Astrocyte of the cerebellum (primary cell): ENCODE data around the gene HYI.
"Not testable (repeated sequence)": the region's sequence is repeated elsewhere in the genome, so short reads cannot be mapped to it uniquely, and the experiment has no call there.

Source experiments
- DNase-seq: peaks from one replicate; pipeline ENCODE4 v3.0.0-alpha.2; 2011; ENCODE audit warnings: low read depth
- H3K4me3 ChIP-seq: 2 replicates; pipeline ENCODE4 v1.5.1; 2011; ENCODE audit warnings: mild to moderate bottlenecking, low read depth, low read length, moderate library complexity
- CTCF ChIP-seq: IDR thresholded peaks from 2 replicates; pipeline ENCODE4 v1.5.1; 2012; ENCODE audit warnings: low read length, low read depth, moderate library complexity, mild to moderate bottlenecking; ENCODE audit errors: missing control alignments
- in situ Hi-C: cut with HindIII; loops from 2 replicates; pipeline ENCODE4 v1.10.0; 2017; ENCODE audit warnings: low sequenced_read_pairs

Gene HYI

GRCh38 chr1:43415901-43416300, 37.8 kb downstream of the HYI start:
- no peak overlapping the region for H3K4me3 ChIP-seq
- DNase-seq = no peak
- in situ Hi-C loops = no loop called here
- TF ChIP-seq CTCF = no peak

GRCh38 chr1:43414634-43415223, 39.0 kb downstream of the HYI start:
- in situ Hi-C loops = no loop called here
- peak; percentile 69 for TF ChIP-seq CTCF
- DNase-seq = peak; percentile 18
- H3K4me3 ChIP-seq = no peak overlapping the region

- H3K4me3 ChIP-seq, DNase-seq, in situ Hi-C loops: not testable (repeated sequence)
Observed at GRCh38 chr1:43413426-43413825, 40.3 kb downstream of the HYI start.

GRCh38 chr1:43410571-43410970, 43.2 kb downstream of the HYI start:
- no peak overlapping the region for H3K4me3 ChIP-seq
- DNase-seq = no peak
- TF ChIP-seq CTCF = no peak
- in situ Hi-C loops = no loop called here

GRCh38 chr1:43405876-43406234, 47.9 kb downstream of the HYI start:
- in situ Hi-C loops = no loop called here

GRCh38 chr1:43405219-43405875, 48.4 kb downstream of the HYI start:
- TF ChIP-seq CTCF = no peak

More at GRCh38 chr1:43405876-43406234, 47.9 kb downstream of the HYI start:
- DNase-seq = no peak
- H3K4me3 ChIP-seq = no peak overlapping the region
- TF ChIP-seq CTCF = no peak

GRCh38 chr1:43404353-43404752, 49.4 kb downstream of the HYI start:
- no peak for DNase-seq
- in situ Hi-C loops = no loop called here
- TF ChIP-seq CTCF = no peak
- no peak overlapping the region for H3K4me3 ChIP-seq

More at GRCh38 chr1:43405219-43405875, 48.4 kb downstream of the HYI start:
- no peak overlapping the region for H3K4me3 ChIP-seq
- DNase-seq = no peak
- in situ Hi-C loops = no loop called here
